ENCODE measurements around the gene LONP1. TPM values are rescaled to one million over a fixed set of nuclear protein-coding genes. Genes with fewer than 3 reads are reported as not detected.

The LONP1 gene
- total RNA-seq, 1 donor from 2014 or later = 74.0 TPM

DNA sequence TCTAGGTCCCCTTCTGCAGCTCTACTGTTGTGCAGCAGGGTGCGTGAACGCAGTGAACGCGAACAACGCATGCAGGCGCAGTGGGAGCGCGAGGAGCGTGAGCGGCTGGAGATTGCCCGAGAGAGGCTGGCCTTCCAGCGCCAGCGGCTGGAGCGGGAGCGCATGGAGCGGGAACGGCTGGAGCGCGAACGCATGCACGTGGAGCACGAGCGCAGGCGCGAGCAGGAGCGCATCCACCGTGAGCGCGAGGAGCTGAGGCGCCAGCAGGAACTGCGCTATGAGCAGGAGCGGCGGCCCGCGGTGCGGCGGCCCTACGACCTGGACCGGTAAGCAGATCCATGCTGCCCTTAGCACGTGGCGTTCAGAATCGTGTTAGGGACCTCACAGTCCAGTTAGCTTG, 58.5 kb downstream of the LONP1 start:
- Mint-ChIP-seq H3K4me3 (no peak overlapping the region), H3K4me1 (ENCODE audit: unreplicated experiment) (no peaks in the 10 kb centered on the region), H3K36me3 (peaks cover 12% of the 10 kb centered on the region), H3K27me3 (no peaks in the 10 kb centered on the region), H3K9me3 (no peaks in the 10 kb centered on the region), H3K27ac (no peak overlapping the region)
- DNase-seq (ENCODE audit: extremely low spot score, unreplicated experiment) = no peak
- TF ChIP-seq, protein P1, sequence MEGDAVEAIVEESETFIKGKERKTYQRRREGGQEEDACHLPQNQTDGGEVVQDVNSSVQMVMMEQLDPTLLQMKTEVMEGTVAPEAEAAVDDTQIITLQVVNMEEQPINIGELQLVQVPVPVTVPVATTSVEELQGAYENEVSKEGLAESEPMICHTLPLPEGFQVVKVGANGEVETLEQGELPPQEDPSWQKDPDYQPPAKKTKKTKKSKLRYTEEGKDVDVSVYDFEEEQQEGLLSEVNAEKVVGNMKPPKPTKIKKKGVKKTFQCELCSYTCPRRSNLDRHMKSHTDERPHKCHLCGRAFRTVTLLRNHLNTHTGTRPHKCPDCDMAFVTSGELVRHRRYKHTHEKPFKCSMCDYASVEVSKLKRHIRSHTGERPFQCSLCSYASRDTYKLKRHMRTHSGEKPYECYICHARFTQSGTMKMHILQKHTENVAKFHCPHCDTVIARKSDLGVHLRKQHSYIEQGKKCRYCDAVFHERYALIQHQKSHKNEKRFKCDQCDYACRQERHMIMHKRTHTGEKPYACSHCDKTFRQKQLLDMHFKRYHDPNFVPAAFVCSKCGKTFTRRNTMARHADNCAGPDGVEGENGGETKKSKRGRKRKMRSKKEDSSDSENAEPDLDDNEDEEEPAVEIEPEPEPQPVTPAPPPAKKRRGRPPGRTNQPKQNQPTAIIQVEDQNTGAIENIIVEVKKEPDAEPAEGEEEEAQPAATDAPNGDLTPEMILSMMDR (conservative IDR thresholded peaks at IDR 0.05) = no peak

DNA sequence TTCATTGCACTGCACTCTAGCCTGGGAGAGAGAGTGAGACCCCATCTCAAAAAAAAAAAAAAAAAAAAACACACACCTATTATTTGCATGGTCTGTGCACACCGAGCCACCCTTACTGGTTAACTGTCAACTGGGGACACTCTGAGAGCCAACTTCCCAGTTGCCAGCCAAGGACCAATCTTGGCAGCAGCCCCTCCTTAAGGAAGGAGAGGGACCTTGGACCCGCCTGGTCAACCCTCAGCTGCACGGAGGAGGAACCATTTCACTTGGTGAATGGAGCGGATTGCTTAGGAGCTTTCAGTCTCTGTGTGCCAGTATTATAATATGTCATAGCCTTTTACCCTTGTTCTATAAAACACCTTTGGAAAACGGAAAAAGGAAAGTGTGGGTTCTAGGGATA, 64.5 kb downstream of the LONP1 start:
- Mint-ChIP-seq H3K9me3 (no peaks in the 10 kb centered on the region), H3K27ac (no peak overlapping the region), H3K27me3 (no peaks in the 10 kb centered on the region), H3K4me3 (no peak overlapping the region), H3K36me3 (peaks cover 34% of the 10 kb centered on the region), H3K4me1 (ENCODE audit: unreplicated experiment) (no peaks in the 10 kb centered on the region)
- TF ChIP-seq, protein P1 (conservative IDR thresholded peaks at IDR 0.05) = no peak
- no peak for DNase-seq (ENCODE audit: extremely low spot score, unreplicated experiment)

DNA sequence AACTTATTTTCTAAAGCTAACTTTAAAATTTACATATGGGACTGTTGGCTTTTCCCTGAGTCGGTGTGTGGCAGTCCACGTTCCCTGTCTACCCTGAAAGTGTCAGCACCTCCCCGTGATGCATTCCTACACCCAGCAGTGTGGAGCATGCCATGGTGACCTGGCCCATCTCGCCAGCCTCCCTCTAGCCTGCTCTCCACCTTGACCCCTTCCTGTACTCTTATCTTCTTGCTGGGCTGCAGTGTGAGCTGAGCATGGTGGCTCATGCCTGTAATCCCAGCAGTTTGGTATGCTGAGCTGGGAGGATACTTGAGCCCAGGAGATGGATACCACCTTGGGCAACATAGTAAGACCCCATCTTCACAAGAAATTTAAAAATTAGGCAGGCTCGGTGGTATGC, 65.0 kb downstream of the LONP1 start:
- Mint-ChIP-seq H3K4me1 (ENCODE audit: unreplicated experiment) (no peaks in the 10 kb centered on the region), H3K4me3 (no peak overlapping the region), H3K27me3 (no peaks in the 10 kb centered on the region), H3K36me3 (peaks cover 35% of the 10 kb centered on the region), H3K27ac (no peak overlapping the region), H3K9me3 (no peaks in the 10 kb centered on the region)
- TF ChIP-seq, protein P1 (conservative IDR thresholded peaks at IDR 0.05) = no peak
- DNase-seq (ENCODE audit: extremely low spot score, unreplicated experiment) = no peak

DNA sequence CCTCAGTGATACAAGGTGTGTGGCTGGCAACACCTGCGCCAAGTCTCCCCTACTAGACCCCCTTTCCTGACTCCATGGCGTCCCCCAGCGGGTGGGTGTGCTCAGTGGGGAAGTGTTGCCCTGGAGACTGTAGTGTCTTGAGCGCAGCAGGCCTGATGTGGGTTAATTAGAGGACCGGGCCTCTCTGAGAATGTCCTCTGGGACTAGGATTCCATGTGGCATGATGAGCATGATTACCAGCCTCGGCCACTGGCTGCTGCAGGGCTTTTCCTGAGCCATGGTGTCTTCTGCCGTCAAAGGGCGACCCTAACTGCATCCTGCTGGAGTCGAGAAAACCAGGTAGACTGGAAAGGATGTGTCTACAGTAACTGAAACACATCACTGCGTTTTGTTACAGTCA, 67.7 kb downstream of the LONP1 start:
- H3K36me3 Mint-ChIP-seq = peaks cover 34% of the 10 kb centered on the region
- no peak overlapping the region for H3K27ac Mint-ChIP-seq
- H3K9me3 Mint-ChIP-seq = no peaks in the 10 kb centered on the region
- no peaks in the 10 kb centered on the region for H3K4me1 Mint-ChIP-seq (ENCODE audit: unreplicated experiment)
- no peak for DNase-seq (ENCODE audit: extremely low spot score, unreplicated experiment)
- no peaks in the 10 kb centered on the region for H3K27me3 Mint-ChIP-seq
- TF ChIP-seq, protein P1 (conservative IDR thresholded peaks at IDR 0.05) = no peak
- H3K4me3 Mint-ChIP-seq = no peak overlapping the region

DNA sequence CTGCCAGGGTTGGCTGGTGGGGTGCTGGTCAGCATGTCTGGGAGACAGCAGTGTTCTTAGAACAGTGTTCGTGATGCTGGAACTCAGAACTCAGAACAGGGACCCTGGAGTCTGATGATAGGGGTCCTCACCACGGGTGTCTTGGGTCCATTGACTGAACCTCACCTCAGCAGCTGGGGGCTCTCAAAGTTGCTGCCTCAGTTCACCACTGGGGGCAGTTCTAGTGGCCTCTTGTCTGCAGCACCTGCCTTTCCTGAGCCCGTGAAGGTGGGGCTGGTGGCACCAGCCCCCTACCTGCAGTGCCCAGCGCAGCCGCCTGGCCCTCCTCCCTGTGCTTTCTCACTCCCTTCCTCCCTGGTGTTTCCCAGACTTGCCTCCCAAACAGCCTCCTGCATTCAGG, 68.6 kb downstream of the LONP1 start:
- TF ChIP-seq, protein P1 (conservative IDR thresholded peaks at IDR 0.05) = no peak
- no peak overlapping the region for H3K4me3 Mint-ChIP-seq
- peaks cover 43% of the 10 kb centered on the region for H3K36me3 Mint-ChIP-seq
- H3K4me1 Mint-ChIP-seq (ENCODE audit: unreplicated experiment) = no peaks in the 10 kb centered on the region
- H3K27me3 Mint-ChIP-seq = no peaks in the 10 kb centered on the region
- H3K27ac Mint-ChIP-seq = no peak overlapping the region
- H3K9me3 Mint-ChIP-seq = no peaks in the 10 kb centered on the region
- no peak for DNase-seq (ENCODE audit: extremely low spot score, unreplicated experiment)

DNA sequence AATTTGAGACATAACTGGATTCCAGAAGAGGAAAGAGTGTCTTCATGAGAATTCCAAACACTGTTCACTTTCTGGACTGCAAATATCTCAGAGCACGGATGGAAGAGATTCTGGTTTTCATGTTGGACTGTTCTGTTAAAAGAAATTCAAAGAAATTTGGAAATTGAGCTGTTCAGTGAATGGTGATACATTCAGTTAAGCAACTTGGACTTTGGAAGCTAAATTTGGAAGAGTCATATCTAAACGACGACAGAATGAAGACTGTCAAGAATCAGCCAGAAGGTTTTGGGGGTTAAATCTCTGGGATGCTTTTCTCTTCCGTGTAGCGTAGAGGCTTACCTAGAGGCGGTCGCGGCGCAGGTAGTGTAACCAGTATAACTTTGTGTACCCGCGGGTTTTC, 71.5 kb downstream of the LONP1 start:
- H3K27me3 Mint-ChIP-seq = no peaks in the 10 kb centered on the region
- DNase-seq (ENCODE audit: extremely low spot score, unreplicated experiment) = no peak
- no peak overlapping the region for H3K27ac Mint-ChIP-seq
- TF ChIP-seq, protein P1 (conservative IDR thresholded peaks at IDR 0.05) = no peak
- no peaks in the 10 kb centered on the region for H3K9me3 Mint-ChIP-seq
- no peaks in the 10 kb centered on the region for H3K4me1 Mint-ChIP-seq (ENCODE audit: unreplicated experiment)
- H3K4me3 Mint-ChIP-seq = no peak overlapping the region
- H3K36me3 Mint-ChIP-seq = peaks cover 41% of the 10 kb centered on the region

Data from type B pancreatic cell (in vitro differentiated cells).